ENCODE data around the gene EHD2.

GRCh38 chr19:47729799-47730520, 16.7 kb downstream of the EHD2 start:
- no peak for TF ChIP-seq POLR2A (IDR thresholded peaks at IDR 0.05)
- TF ChIP-seq, protein P1, sequence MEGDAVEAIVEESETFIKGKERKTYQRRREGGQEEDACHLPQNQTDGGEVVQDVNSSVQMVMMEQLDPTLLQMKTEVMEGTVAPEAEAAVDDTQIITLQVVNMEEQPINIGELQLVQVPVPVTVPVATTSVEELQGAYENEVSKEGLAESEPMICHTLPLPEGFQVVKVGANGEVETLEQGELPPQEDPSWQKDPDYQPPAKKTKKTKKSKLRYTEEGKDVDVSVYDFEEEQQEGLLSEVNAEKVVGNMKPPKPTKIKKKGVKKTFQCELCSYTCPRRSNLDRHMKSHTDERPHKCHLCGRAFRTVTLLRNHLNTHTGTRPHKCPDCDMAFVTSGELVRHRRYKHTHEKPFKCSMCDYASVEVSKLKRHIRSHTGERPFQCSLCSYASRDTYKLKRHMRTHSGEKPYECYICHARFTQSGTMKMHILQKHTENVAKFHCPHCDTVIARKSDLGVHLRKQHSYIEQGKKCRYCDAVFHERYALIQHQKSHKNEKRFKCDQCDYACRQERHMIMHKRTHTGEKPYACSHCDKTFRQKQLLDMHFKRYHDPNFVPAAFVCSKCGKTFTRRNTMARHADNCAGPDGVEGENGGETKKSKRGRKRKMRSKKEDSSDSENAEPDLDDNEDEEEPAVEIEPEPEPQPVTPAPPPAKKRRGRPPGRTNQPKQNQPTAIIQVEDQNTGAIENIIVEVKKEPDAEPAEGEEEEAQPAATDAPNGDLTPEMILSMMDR (IDR thresholded peaks at IDR 0.05), result no peak
